Gastrocnemius medialis (tissue), 4 donors: Measurements from ENCODE around the gene SSTR5.

Experiments
- CTCF ChIP-seq, 5 experiments: fragments of 450-650 bp in 3 of 5; fragments of 200-600 bp in 2 of 5; sonication (generic) in 2 of 5; IDR thresholded peaks in 4 of 5; conservative IDR thresholded peaks in 1 of 5; 1 replicate in 4 of 5; 2 replicates in 1 of 5; pipeline ENCODE4 v1.5.1; 2016 to 2019; ENCODE audit warnings: antibody characterized with exemption in 5 of 5, mild to moderate bottlenecking in 3 of 5, moderate library complexity in 3 of 5
- POLR2A ChIP-seq, 2 donors: fragments of 450-650 bp; IDR thresholded peaks; one replicate each; pipeline ENCODE4 v1.6.1; 2017; ENCODE audit warnings: antibody characterized with exemption in 2 of 2, mild to moderate bottlenecking in 2 of 2, moderate library complexity in 2 of 2

- TF ChIP-seq CTCF (IDR thresholded peaks at IDR 0.05 in 4 of 5, conservative IDR thresholded peaks at IDR 0.05 in 1 of 5) = no peak
- no peak for TF ChIP-seq POLR2A (IDR thresholded peaks at IDR 0.05)
Observed at GRCh38 chr16:1045310-1045992, 27.1 kb upstream of the SSTR5 start.
